ENCODE measurements around the gene TRDN. TPM values are rescaled to one million over a fixed set of nuclear protein-coding genes. Genes with fewer than 3 reads are reported as not detected.

The TRDN gene
- total RNA-seq, 2 donors from 2014 or later, result not detected

- H3K9me3 ChIP-seq, result no peaks in the 10 kb centered on the region
- DNase-seq (no peak), ATAC-seq (no peak)
- no peaks in the 10 kb centered on the region for H3K4me1 ChIP-seq
- no peaks in the 10 kb centered on the region for H3K27me3 ChIP-seq
- H3K4me3 ChIP-seq, result no peak overlapping the region
- no peak for TF ChIP-seq POLR2A (IDR thresholded peaks at IDR 0.05)
- TF ChIP-seq, protein P1, sequence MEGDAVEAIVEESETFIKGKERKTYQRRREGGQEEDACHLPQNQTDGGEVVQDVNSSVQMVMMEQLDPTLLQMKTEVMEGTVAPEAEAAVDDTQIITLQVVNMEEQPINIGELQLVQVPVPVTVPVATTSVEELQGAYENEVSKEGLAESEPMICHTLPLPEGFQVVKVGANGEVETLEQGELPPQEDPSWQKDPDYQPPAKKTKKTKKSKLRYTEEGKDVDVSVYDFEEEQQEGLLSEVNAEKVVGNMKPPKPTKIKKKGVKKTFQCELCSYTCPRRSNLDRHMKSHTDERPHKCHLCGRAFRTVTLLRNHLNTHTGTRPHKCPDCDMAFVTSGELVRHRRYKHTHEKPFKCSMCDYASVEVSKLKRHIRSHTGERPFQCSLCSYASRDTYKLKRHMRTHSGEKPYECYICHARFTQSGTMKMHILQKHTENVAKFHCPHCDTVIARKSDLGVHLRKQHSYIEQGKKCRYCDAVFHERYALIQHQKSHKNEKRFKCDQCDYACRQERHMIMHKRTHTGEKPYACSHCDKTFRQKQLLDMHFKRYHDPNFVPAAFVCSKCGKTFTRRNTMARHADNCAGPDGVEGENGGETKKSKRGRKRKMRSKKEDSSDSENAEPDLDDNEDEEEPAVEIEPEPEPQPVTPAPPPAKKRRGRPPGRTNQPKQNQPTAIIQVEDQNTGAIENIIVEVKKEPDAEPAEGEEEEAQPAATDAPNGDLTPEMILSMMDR (IDR thresholded peaks at IDR 0.05), result no peak
- no peak overlapping the region for H3K27ac ChIP-seq
- intact Hi-C loops (cut with DNase I), result no loop called here
- no peaks in the 10 kb centered on the region for H3K36me3 ChIP-seq (replicated peaks in 1 of 2; ENCODE audit: insufficient read depth in 1 of 2, low read depth in 2 of 2)
Observed at GRCh38 chr6:123610779-123611178, 26.0 kb downstream of the TRDN start.

DNA sequence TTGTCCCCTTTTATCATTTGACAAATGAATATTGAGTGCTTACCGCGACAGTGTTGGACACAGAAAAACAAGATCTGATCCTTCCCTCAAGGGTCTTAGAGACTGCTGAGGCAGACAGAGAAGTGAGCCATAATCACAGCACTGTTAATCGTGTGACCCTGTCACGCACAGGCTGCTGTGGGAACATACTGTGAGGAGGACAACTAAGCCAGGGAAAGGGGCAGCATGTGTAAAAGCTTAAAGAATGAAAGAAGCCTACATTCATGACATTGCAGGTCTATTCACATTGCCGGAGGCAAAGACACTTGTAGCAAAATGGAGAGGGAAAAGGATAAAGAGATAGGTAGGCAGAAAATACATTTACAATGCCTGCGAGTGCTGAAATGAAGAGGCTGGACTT lies 32.7 kb downstream of the TRDN start:
- no peaks in the 10 kb centered on the region for H3K36me3 ChIP-seq (replicated peaks in 1 of 2; ENCODE audit: insufficient read depth in 1 of 2, low read depth in 2 of 2)
- intact Hi-C loops (cut with DNase I), result no loop called here
- no peak for ATAC-seq
- H3K4me1 ChIP-seq, result no peaks in the 10 kb centered on the region
- no peak for DNase-seq
- no peak overlapping the region for H3K27ac ChIP-seq
- H3K27me3 ChIP-seq, result no peaks in the 10 kb centered on the region
- no peak overlapping the region for H3K4me3 ChIP-seq
- WGBS, 2 donors, result 29 to 30% methylated on average over 6 of the region's 6 CpGs
- H3K9me3 ChIP-seq, result no peaks in the 10 kb centered on the region
- no peak for TF ChIP-seq POLR2A (IDR thresholded peaks at IDR 0.05)
- TF ChIP-seq, protein P1 (IDR thresholded peaks at IDR 0.05), result no peak

- Histone ChIP-seq H3K9me3 (no peaks in the 10 kb centered on the region), H3K4me3 (no peak overlapping the region), H3K27ac (no peak overlapping the region), H3K36me3 (replicated peaks in 1 of 2; ENCODE audit: insufficient read depth in 1 of 2, low read depth in 2 of 2) (no peaks in the 10 kb centered on the region), H3K27me3 (no peaks in the 10 kb centered on the region), H3K4me1 (no peaks in the 10 kb centered on the region)
- intact Hi-C loops (cut with DNase I), result no loop called here
- no peak for DNase-seq
- WGBS, 2 donors, result 72 to 84% methylated on average over 3 of the region's 3 CpGs
- no peak for ATAC-seq
- TF ChIP-seq POLR2A (IDR thresholded peaks at IDR 0.05), result no peak
- TF ChIP-seq, protein P1 (IDR thresholded peaks at IDR 0.05), result no peak
Observed at GRCh38 chr6:123598011-123598410, 38.7 kb downstream of the TRDN start.

DNA sequence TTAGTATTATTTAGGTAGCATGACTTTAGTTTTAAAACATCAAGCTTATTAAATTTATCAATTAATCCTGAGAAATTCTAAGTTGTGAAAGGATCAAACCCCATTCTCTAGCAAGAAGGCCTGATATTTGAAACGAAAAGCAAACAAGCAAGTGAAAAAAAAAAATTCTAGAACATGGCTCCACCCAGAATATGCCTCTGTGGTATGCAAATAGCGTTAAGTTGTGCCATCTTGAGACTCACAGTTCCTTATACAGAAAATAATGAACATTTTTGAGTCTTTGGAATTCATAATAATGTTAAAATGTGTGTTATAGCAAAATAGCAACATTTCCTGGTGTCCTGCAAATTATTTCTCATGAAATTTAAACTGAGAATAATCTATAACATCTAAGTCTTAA lies 42.0 kb downstream of the TRDN start:
- Histone ChIP-seq H3K9me3 (no peaks in the 10 kb centered on the region), H3K27me3 (no peaks in the 10 kb centered on the region), H3K4me3 (no peak overlapping the region), H3K27ac (no peak overlapping the region), H3K36me3 (replicated peaks in 1 of 2; ENCODE audit: insufficient read depth in 1 of 2, low read depth in 2 of 2) (no peaks in the 10 kb centered on the region), H3K4me1 (no peaks in the 10 kb centered on the region)
- TF ChIP-seq, protein P1 (IDR thresholded peaks at IDR 0.05), result no peak
- no peak for TF ChIP-seq POLR2A (IDR thresholded peaks at IDR 0.05)
- 29 to 46% methylated on average over 2 of the region's 2 CpGs for WGBS, 2 donors
- no peak for DNase-seq
- intact Hi-C loops (cut with DNase I), result no loop called here
- ATAC-seq, result no peak

DNA sequence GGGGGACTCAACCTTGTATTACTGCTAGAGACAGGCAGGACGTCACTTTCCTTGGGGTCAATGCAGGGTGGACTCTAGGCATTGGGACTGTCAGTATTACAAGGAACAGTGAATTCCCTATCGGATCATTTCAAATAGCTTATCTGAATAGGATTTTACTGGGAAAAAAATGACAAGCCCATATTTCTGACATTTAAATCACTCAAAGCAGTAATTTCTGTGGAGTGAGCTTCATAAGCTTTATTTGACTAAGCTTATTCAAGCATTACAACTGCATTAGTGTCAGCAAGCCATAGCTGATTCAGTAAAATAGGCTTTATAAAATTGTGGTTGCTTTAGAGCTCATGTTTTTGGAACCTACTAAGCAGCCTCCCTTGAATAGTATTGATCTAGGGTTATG lies 44.3 kb downstream of the TRDN start:
- no peaks in the 10 kb centered on the region for H3K36me3 ChIP-seq (replicated peaks in 1 of 2; ENCODE audit: insufficient read depth in 1 of 2, low read depth in 2 of 2)
- 47 to 55% methylated on average over 2 of the region's 2 CpGs for WGBS, 2 donors
- intact Hi-C loops (cut with DNase I), result no loop called here
- H3K27ac ChIP-seq, result no peak overlapping the region
- ATAC-seq (no peak), DNase-seq (no peak)
- no peaks in the 10 kb centered on the region for H3K4me1 ChIP-seq
- no peak overlapping the region for H3K4me3 ChIP-seq
- H3K9me3 ChIP-seq, result no peaks in the 10 kb centered on the region
- H3K27me3 ChIP-seq, result no peaks in the 10 kb centered on the region
- no peak for TF ChIP-seq POLR2A (IDR thresholded peaks at IDR 0.05)
- TF ChIP-seq, protein P1 (IDR thresholded peaks at IDR 0.05), result no peak

Data from body of pancreas (tissue), 4 donors.